Hepatocyte (in vitro differentiated cells): ENCODE measurements around the gene STT3A. TPM values are rescaled to one million over a fixed set of nuclear protein-coding genes. Genes with fewer than 3 reads are reported as not detected.
"Not testable (repeated sequence)": the region's sequence is repeated elsewhere in the genome, so short reads cannot be mapped to it uniquely, and the experiment has no call there.

Experiments used
- DNase-seq: peaks from one replicate; pipeline ENCODE4 v3.0.0-alpha.2; 2016; ENCODE audit warnings: low spot score
- H2AFZ ChIP-seq: fragments of 200-600 bp; sonication (generic); 2 replicates; pipeline ENCODE4 v1.6.0; 2016; ENCODE audit warnings: antibody characterized with exemption, mild to moderate bottlenecking
- H3K27ac ChIP-seq: fragments of 200-600 bp; sonication (generic); 2 replicates; pipeline ENCODE4 v1.5.1; 2016; ENCODE audit warnings: mild to moderate bottlenecking
- H3K27me3 ChIP-seq: fragments of 200-600 bp; sonication (generic); 2 replicates; pipeline ENCODE4 v1.6.1; 2016
- H3K36me3 ChIP-seq: fragments of 200-600 bp; sonication (generic); replicated peaks from 2 replicates; pipeline ENCODE4 v1.5.1; 2016; ENCODE audit warnings: low read depth; ENCODE audit not compliant: insufficient read depth
- H3K4me1 ChIP-seq: fragments of 200-600 bp; sonication (generic); 2 replicates; pipeline ENCODE4 v1.5.1; 2016; ENCODE audit warnings: mild to moderate bottlenecking, moderate library complexity; ENCODE audit not compliant: insufficient read depth
- H3K4me2 ChIP-seq: fragments of 200-600 bp; sonication (generic); 2 replicates; pipeline ENCODE4 v1.6.0; 2016
- H3K4me3 ChIP-seq: fragments of 200-600 bp; sonication (generic); 2 replicates; pipeline ENCODE4 v1.5.1; 2016; ENCODE audit warnings: mild to moderate bottlenecking
- H3K79me2 ChIP-seq: fragments of 200-600 bp; sonication (generic); 2 replicates; pipeline ENCODE4 v1.6.0; 2017; ENCODE audit warnings: mild to moderate bottlenecking
- H3K9me2 ChIP-seq: fragments of 200-600 bp; sonication (generic); replicated peaks from 2 replicates; pipeline ENCODE4 v1.6.0; 2017; ENCODE audit warnings: mild to moderate bottlenecking; ENCODE audit not compliant: insufficient read depth
- H3K9me3 ChIP-seq: fragments of 200-600 bp; sonication (generic); 2 replicates; pipeline ENCODE4 v1.5.1; 2016; ENCODE audit warnings: low read depth, mild to moderate bottlenecking
- H4K20me1 ChIP-seq: fragments of 200-600 bp; sonication (generic); 2 replicates; pipeline ENCODE4 v1.6.0; 2016; ENCODE audit warnings: mild to moderate bottlenecking; ENCODE audit not compliant: insufficient read depth, poor library complexity, severe bottlenecking
- CTCF ChIP-seq: fragments of 200-600 bp; sonication (generic); IDR thresholded peaks from 2 replicates; pipeline ENCODE4 v1.5.1; 2016; ENCODE audit warnings: antibody characterized with exemption, mild to moderate bottlenecking; ENCODE audit not compliant: poor library complexity
- EZH2 ChIP-seq: fragments of 200-600 bp; sonication (generic); IDR thresholded peaks from 2 replicates; pipeline ENCODE4 v1.6.1; 2016; ENCODE audit warnings: antibody characterized with exemption, mild to moderate bottlenecking, borderline replicate concordance
- EZH2phosphoT487 ChIP-seq: fragments of 200-600 bp; sonication (generic); IDR thresholded peaks from one replicate; pipeline ENCODE4 v1.6.1; 2018; ENCODE audit warnings: antibody characterized with exemption, mild to moderate bottlenecking, low read depth, moderate library complexity; ENCODE audit not compliant: unreplicated experiment, severe bottlenecking
- WGBS: methylation state at CpG from one replicate; pipeline ENCODE4 v1.1.6; 2016; ENCODE audit warnings: low lambda C conversion rate; ENCODE audit errors: missing lambda C conversion rate; 5-methylcytosine and 5-hydroxymethylcytosine counted together
- polyA plus RNA-seq: library from polyadenylated mRNA; unstranded; fragments of >200 nt; fragmentation: Nextera tagmentation; extraction: Ambion mirVana; gene quantifications from 2 replicates; pipeline ENCODE4 v1.2.1, GENCODE V29; 2016
- total RNA-seq: library from RNA; depleted of rRNA; stranded (reverse); fragments of >200 nt; gene quantifications from 2 replicates; pipeline ENCODE4 v1.2.3, GENCODE V29; 2014

Gene STT3A
- total and polyA plus RNA-seq, 2 experiments from 2014 or later: 192 to 198 TPM

DNA sequence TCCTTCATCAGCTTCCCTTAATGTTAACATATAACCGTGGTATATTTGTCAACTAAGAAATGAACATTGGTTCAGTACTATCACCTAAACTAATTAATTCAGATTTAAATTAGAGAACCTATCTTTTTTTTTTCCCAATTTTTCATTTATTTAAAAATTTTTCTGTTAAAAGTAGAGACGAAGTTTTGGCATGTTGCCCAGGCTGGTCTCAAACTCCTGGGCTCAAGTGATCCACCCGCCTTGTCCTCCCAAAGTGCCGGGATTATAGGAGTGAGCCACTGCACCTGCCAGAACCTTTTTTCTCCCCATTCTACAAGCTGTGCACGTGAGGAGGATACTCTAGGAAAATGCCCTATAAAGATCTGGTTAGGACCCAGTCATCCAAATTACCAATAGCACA, 19.7 kb upstream of the STT3A start:
- Histone ChIP-seq H3K9me3 (no peaks in the 10 kb centered on the region), H3K27ac (no peak overlapping the region), H3K4me3 (no peak overlapping the region), H3K36me3 (peaks cover 3% of the 10 kb centered on the region), H3K9me2 (no peaks in the 10 kb centered on the region), H3K4me2 (no peak overlapping the region), H2AFZ (no peak overlapping the region), H4K20me1 (peaks cover 4% of the 10 kb centered on the region), H3K4me1 (peaks cover 9% of the 10 kb centered on the region), H3K27me3 (no peaks in the 10 kb centered on the region), H3K79me2 (peaks cover 31% of the 10 kb centered on the region)
- DNase-seq: no peak
- TF ChIP-seq EZH2 (no peak), EZH2phosphoT487 (no peak), CTCF (no peak)
- WGBS: 81% methylated on average over 5 of the region's 5 CpGs

- not testable (repeated sequence) for H3K27me3 ChIP-seq, H3K4me2 ChIP-seq, H3K79me2 ChIP-seq, DNase-seq, H3K36me3 ChIP-seq, H3K9me3 ChIP-seq, H3K4me3 ChIP-seq, H2AFZ ChIP-seq, H3K4me1 ChIP-seq, H4K20me1 ChIP-seq, H3K27ac ChIP-seq, H3K9me2 ChIP-seq
- WGBS: 97% methylated on average over 14 of the region's 14 CpGs
Observed at GRCh38 chr11:125577181-125577580, 15.5 kb upstream of the STT3A start.

DNA sequence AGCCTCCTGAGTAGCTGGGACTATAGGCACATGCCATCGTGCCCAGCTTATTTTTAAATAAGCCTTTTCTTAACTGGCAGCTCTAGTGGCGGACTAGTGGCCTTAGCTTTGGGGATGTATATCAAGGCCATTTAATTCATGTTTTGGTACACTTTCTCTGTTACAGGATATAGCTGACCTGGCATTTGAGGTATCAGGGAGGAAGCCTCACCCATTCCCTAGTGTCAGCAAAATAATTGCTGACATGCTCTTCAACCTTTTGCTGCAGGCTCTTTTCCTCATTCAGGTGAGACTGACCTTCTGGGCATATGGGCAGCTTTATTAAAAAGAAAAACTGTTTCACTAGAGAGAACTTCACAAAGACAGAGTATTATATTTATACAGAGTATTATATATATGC, 13.9 kb upstream of the STT3A start:
- no peak overlapping the region for H3K4me3 ChIP-seq
- no peak overlapping the region for H2AFZ ChIP-seq
- TF ChIP-seq EZH2 (no peak), CTCF (no peak), EZH2phosphoT487 (no peak)
- H3K27me3 ChIP-seq: no peaks in the 10 kb centered on the region
- whole genome bisulfite sequencing: 95% methylated on average over 2 of the region's 2 CpGs
- H3K79me2 ChIP-seq: no peaks in the 10 kb centered on the region
- H3K36me3 ChIP-seq: peaks cover 3% of the 10 kb centered on the region
- DNase-seq: no peak
- no peak overlapping the region for H3K4me2 ChIP-seq
- no peaks in the 10 kb centered on the region for H3K4me1 ChIP-seq
- H3K27ac ChIP-seq: no peak overlapping the region
- no peaks in the 10 kb centered on the region for H3K9me2 ChIP-seq
- H3K9me3 ChIP-seq: no peaks in the 10 kb centered on the region
- no peaks in the 10 kb centered on the region for H4K20me1 ChIP-seq

- no peak for DNase-seq
- Histone ChIP-seq H3K9me2 (no peaks in the 10 kb centered on the region), H3K27me3 (no peaks in the 10 kb centered on the region), H3K4me3 (no peak overlapping the region), H3K4me2 (no peak overlapping the region), H3K4me1 (no peaks in the 10 kb centered on the region), H3K79me2 (no peaks in the 10 kb centered on the region), H2AFZ (no peak overlapping the region), H4K20me1 (no peaks in the 10 kb centered on the region), H3K27ac (no peak overlapping the region), H3K36me3 (peaks cover 3% of the 10 kb centered on the region), H3K9me3 (no peaks in the 10 kb centered on the region)
- TF ChIP-seq CTCF: no peak
- TF ChIP-seq EZH2: no peak
- 96% methylated on average over 5 of the region's 5 CpGs for WGBS
Observed at GRCh38 chr11:125579811-125580210, 12.8 kb upstream of the STT3A start.
